Panc1 (cell line): ENCODE data around the gene GLB1L3. TPM values are rescaled to one million over a fixed set of nuclear protein-coding genes. Genes with fewer than 3 reads are reported as not detected.

ENCODE experiments used
- ATAC-seq: fragments of 200-7000 bp; cut with Tn5 transposase; 2 replicates; pipeline ENCODE4 v1.9.1; 2020; ENCODE audit warnings: mild to moderate bottlenecking, moderate library complexity
- BruUV-seq: library from RNA; stranded (reverse); fragments of 400-500 nt; replicated peaks from 2 replicates; lab custom pipeline; 2021; lab: Mats Ljungman, UMichigan
- CTCF ChIA-PET: fragments of 300-600 bp; sonication (Branson Sonifier 250); formaldehyde crosslinking; loops from one replicate; lab custom pipeline; 2022; ENCODE audit warnings: antibody characterized with exemption; lab: Charles Lee
- POLR2A ChIA-PET: fragments of 300-600 bp; sonication (Branson Sonifier 250); formaldehyde crosslinking; loops from one replicate; lab custom pipeline; 2022; ENCODE audit warnings: antibody characterized with exemption; lab: Charles Lee
- DNase-seq: peaks from one replicate; pipeline ENCODE4 v3.0.0-alpha.2; 2010; ENCODE audit warnings: low read depth, low spot score
- H3K27ac ChIP-seq: 2 replicates; pipeline ENCODE4 v1.5.1; 2011; ENCODE audit warnings: mild to moderate bottlenecking, low read length, inconsistent platforms
- H3K27me3 ChIP-seq: fragments of 200-500 bp; sonication (Bioruptor generic); 2 replicates; pipeline ENCODE4 v1.6.0; 2014; ENCODE audit warnings: low read length, inconsistent platforms; ENCODE audit not compliant: control insufficient read depth, insufficient read depth
- H3K36me3 ChIP-seq: fragments of 200-500 bp; sonication (Bioruptor generic); 2 replicates; pipeline ENCODE4 v1.5.1; 2014; ENCODE audit warnings: inconsistent platforms, mild to moderate bottlenecking, low read length, moderate library complexity; ENCODE audit not compliant: control insufficient read depth, insufficient read depth
- H3K4me1 ChIP-seq: 2 replicates; pipeline ENCODE4 v1.5.1; 2011; ENCODE audit warnings: inconsistent platforms, mild to moderate bottlenecking, low read length, moderate library complexity; ENCODE audit not compliant: control insufficient read depth, insufficient read depth
- H3K4me3 ChIP-seq, 2 experiments: 2 replicates each; pipeline ENCODE4 v1.5.1; 2011 to 2012; ENCODE audit warnings: low read depth in 2 of 2, low read length in 2 of 2, mild to moderate bottlenecking in 2 of 2, inconsistent platforms in 1 of 2, moderate library complexity in 1 of 2
- H3K9me3 ChIP-seq: fragments of 200-500 bp; sonication (Bioruptor generic); 2 replicates; pipeline ENCODE4 v1.5.1; 2014; ENCODE audit warnings: low read depth, mild to moderate bottlenecking, inconsistent platforms, low read length, moderate library complexity; ENCODE audit not compliant: control insufficient read depth, insufficient read depth
- CTCF ChIP-seq: fragments of 450-650 bp; IDR thresholded peaks from 2 replicates; pipeline ENCODE4 v1.5.1; 2017; ENCODE audit warnings: mild to moderate bottlenecking
- POLR2AphosphoS5 ChIP-seq: IDR thresholded peaks from 2 replicates; pipeline ENCODE4 v1.6.1; 2012; ENCODE audit warnings: mild to moderate bottlenecking, low read depth, low read length, moderate library complexity
- REST ChIP-seq, 2 experiments: IDR thresholded peaks; 2 replicates each; pipeline ENCODE4 v1.6.1; 2011 to 2012; ENCODE audit warnings: low read depth in 2 of 2, control low read depth in 1 of 2, low read length in 1 of 2, mild to moderate bottlenecking in 1 of 2, moderate library complexity in 1 of 2; ENCODE audit not compliant: insufficient read depth in 1 of 2
- SIN3A ChIP-seq: IDR thresholded peaks from 2 replicates; pipeline ENCODE4 v1.6.1; 2012; ENCODE audit warnings: low read depth, mild to moderate bottlenecking, low read length, moderate library complexity, borderline replicate concordance; ENCODE audit not compliant: insufficient read depth
- TCF7L2 ChIP-seq: IDR thresholded peaks from 2 replicates; pipeline ENCODE4 v1.6.1; 2011; ENCODE audit warnings: mild to moderate bottlenecking, low read depth, low read length, inconsistent platforms
- in situ Hi-C: cut with HindIII; loops from 2 replicates; pipeline ENCODE4 v1.10.0; 2016; ENCODE audit warnings: low sequenced_read_pairs, low pct_unique_long_range_greater_than_20kb
- intact Hi-C: fragments of 100-400 bp; cut with micrococcal nuclease; formaldehyde crosslinking; loops from one replicate; pipeline ENCODE4 v1.10.0; 2022; ENCODE audit not compliant: unreplicated experiment
- total RNA-seq: library from RNA; stranded (reverse); gene quantifications from one replicate; pipeline ENCODE4 v1.2.1, GENCODE V29; 2021; ENCODE audit not compliant: unreplicated experiment

The GLB1L3 gene
- total RNA-seq, 1 experiment from 2014 or later = not detected

- intact Hi-C loops (no loop called here), in situ Hi-C loops (no loop called here)
- Histone ChIP-seq H3K36me3 (no peaks in the 10 kb centered on the region), H3K27ac (no peak overlapping the region), H3K27me3 (peaks cover 14% of the 10 kb centered on the region), H3K4me1 (peaks cover 7% of the 10 kb centered on the region), H3K4me3 (peak overlapping the region in 1 of 2 experiments; percentile 54; a peak in 2 of 4 replicates), H3K9me3 (no peaks in the 10 kb centered on the region)
- BruUV-seq = no TSS peak
- POLR2A ChIA-PET = no interaction called here
- TF ChIP-seq SIN3A (no peak), TCF7L2 (no peak), POLR2AphosphoS5 (no peak), REST (IDR thresholded peaks at IDR 0.05; ENCODE audit: insufficient read depth in 1 of 2, low read depth in 2 of 2, low read length in 1 of 2) (no peak), CTCF (no peak)
- ATAC-seq (no peak), DNase-seq (no peak)
- CTCF ChIA-PET = no interaction called here
Observed at GRCh38 chr11:134332782-134333181, 56.6 kb downstream of the GLB1L3 start.

GRCh38 chr11:134333312-134333711, 57.1 kb downstream of the GLB1L3 start:
- H3K4me3 ChIP-seq = no peak overlapping the region
- ATAC-seq (no peak), DNase-seq (no peak)

More at GRCh38 chr11:134333312-134333711, 57.1 kb downstream of the GLB1L3 start:
- Histone ChIP-seq H3K27me3 (peaks cover 14% of the 10 kb centered on the region), H3K36me3 (no peaks in the 10 kb centered on the region), H3K9me3 (no peaks in the 10 kb centered on the region), H3K4me1 (peaks cover 7% of the 10 kb centered on the region), H3K27ac (no peak overlapping the region)
- no TSS peak for BruUV-seq
- POLR2A ChIA-PET = no interaction called here
- in situ Hi-C loops (no loop called here), intact Hi-C loops (no loop called here)
- CTCF ChIA-PET = no interaction called here
- TF ChIP-seq POLR2AphosphoS5 (no peak), CTCF (no peak), REST (IDR thresholded peaks at IDR 0.05; ENCODE audit: insufficient read depth in 1 of 2, low read depth in 2 of 2, low read length in 1 of 2) (no peak), SIN3A (no peak), TCF7L2 (no peak)
